Fibroblast of skin of back (primary cell): ENCODE measurements around the gene PCDHGA11.
"Not testable (repeated sequence)": the region's sequence is repeated elsewhere in the genome, so short reads cannot be mapped to it uniquely, and the experiment has no call there.

Experiments
- DNase-seq: peaks from one replicate; pipeline ENCODE4 v3.0.0-alpha.2; 2013

Gene PCDHGA11

GRCh38 chr5:141398608-141399007, 22.2 kb upstream of the PCDHGA11 start:
- no peak for DNase-seq

GRCh38 chr5:141399555-141400258, 21.1 kb upstream of the PCDHGA11 start:
- no peak for DNase-seq

- DNase-seq: peak; percentile 48
Measured at GRCh38 chr5:141402553-141403243, 18.2 kb upstream of the PCDHGA11 start, which contains the start of gene PCDHGA9. Gene PCDHGA9, plus strand, starts transcription at chr5:141402778. Its CDS starts 175 bp downstream, at chr5:141402953.

- no peak for DNase-seq
Measured at GRCh38 chr5:141403387-141403786, 17.5 kb upstream of the PCDHGA11 start.

- peak; percentile 42 for DNase-seq
Measured at GRCh38 chr5:141407790-141408505, 12.9 kb upstream of the PCDHGA11 start, which contains the start of gene PCDHGB6. Gene PCDHGB6, plus strand, starts transcription at chr5:141408021. Its CDS starts 182 bp downstream, at chr5:141408203.

- no peak for DNase-seq
Measured at GRCh38 chr5:141409598-141410306, 11.1 kb upstream of the PCDHGA11 start.

GRCh38 chr5:141411575-141411974, 9.3 kb upstream of the PCDHGA11 start:
- no peak for DNase-seq

GRCh38 chr5:141412854-141413539, 7.9 kb upstream of the PCDHGA11 start, which contains the start of gene PCDHGA10:
Gene PCDHGA10, plus strand, starts transcription at chr5:141412987. Its CDS starts 189 bp downstream, at chr5:141413176.
- DNase-seq: peak; percentile 75

- DNase-seq: no peak
Measured at GRCh38 chr5:141413540-141414069, 7.2 kb upstream of the PCDHGA11 start.

- DNase-seq: not testable (repeated sequence)
Measured at GRCh38 chr5:141414548-141415274, 6.1 kb upstream of the PCDHGA11 start.

GRCh38 chr5:141415275-141415618, 5.6 kb upstream of the PCDHGA11 start:
- not testable (repeated sequence) for DNase-seq

GRCh38 chr5:141417494-141418172, 3.2 kb upstream of the PCDHGA11 start, which contains the start of gene PCDHGB7:
Gene PCDHGB7, plus strand, starts transcription at chr5:141417677. Its CDS starts 183 bp downstream, at chr5:141417860.
- peak; percentile 82 for DNase-seq

- no peak for DNase-seq
Measured at GRCh38 chr5:141419074-141419880, 1.6 kb upstream of the PCDHGA11 start.

GRCh38 chr5:141421489-141421855, 621 bp downstream of the PCDHGA11 start:
- no peak for DNase-seq

GRCh38 chr5:141422742-141423291, 2.0 kb downstream of the PCDHGA11 start:
- DNase-seq: no peak

GRCh38 chr5:141427783-141428426, 7.1 kb downstream of the PCDHGA11 start:
- no peak for DNase-seq

GRCh38 chr5:141430332-141431113, 9.7 kb downstream of the PCDHGA11 start, which contains the start of gene PCDHGA12:
Gene PCDHGA12, plus strand, starts transcription at chr5:141430507. Its CDS starts 253 bp downstream, at chr5:141430760.
- DNase-seq: peak; percentile 91
